A549 (cell line): Measurements from ENCODE around the gene RPS13. TPM values are rescaled to one million over a fixed set of nuclear protein-coding genes. Genes with fewer than 3 reads are reported as not detected.

ENCODE experiments used
- ATAC-seq, 2 experiments: fragments of 200-7000 bp in 1 of 2; fragments of >200 bp in 1 of 2; cut with Nextera tagmentation in 1 of 2; cut with Tn5 transposase in 1 of 2; 3 replicates each; pipeline versions ENCODE4 v1.8.0 to v1.9.1; 2018 to 2020; ENCODE audit warnings: mild to moderate bottlenecking in 1 of 2, moderate library complexity in 1 of 2
- CTCF ChIA-PET: fragments of 300-600 bp; sonication (Branson Sonifier 250); formaldehyde crosslinking; extraction: SDS; loops from one replicate; lab custom pipeline; 2021; ENCODE audit warnings: antibody characterized with exemption, inconsistent platforms; lab: Yijun Ruan, JAX
- POLR2A ChIA-PET: fragments of 350-600 bp; formaldehyde crosslinking; extraction: SDS; loops from one replicate; lab custom pipeline; 2021; ENCODE audit warnings: antibody characterized with exemption, inconsistent platforms; lab: Yijun Ruan, JAX
- DNase-seq, 2 experiments: peaks; one replicate each; pipeline versions ENCODE4 v3.0.0 to v3.0.0-alpha.2; 2011 to 2016; ENCODE audit warnings: low read depth in 1 of 2, low spot score in 1 of 2
- FAIRE-seq: peaks from 2 replicates; lab custom pipeline; 2011; peaks lifted over from hg19 to GRCh38; lab: Jason Lieb, UNC
- H3K27ac ChIP-seq, 2 experiments: fragments of >200 bp; sonication (Bioruptor Twin); formaldehyde crosslinking; 3 replicates each; pipeline ENCODE4 v1.5.1; 2016 to 2017
- H3K4me1 ChIP-seq: fragments of >200 bp; sonication (Bioruptor Twin); formaldehyde crosslinking; 3 replicates; pipeline ENCODE4 v1.6.1; 2016
- H3K4me2 ChIP-seq: fragments of >200 bp; sonication (Bioruptor Twin); formaldehyde crosslinking; 3 replicates; pipeline ENCODE4 v1.6.1; 2016
- H3K4me3 ChIP-seq: fragments of >200 bp; sonication (Bioruptor Twin); formaldehyde crosslinking; 3 replicates; pipeline ENCODE4 v1.5.1; 2016
- H3K9me3 ChIP-seq: fragments of >200 bp; sonication (Bioruptor Twin); formaldehyde crosslinking; 3 replicates; pipeline ENCODE4 v1.6.1; 2016
- BHLHE40 ChIP-seq: IDR thresholded peaks from 2 replicates; pipeline ENCODE4 v1.6.1; 2012; ENCODE audit warnings: low read depth, low read length, inconsistent platforms
- CEBPB ChIP-seq, 2 experiments: fragments of >200 bp in 1 of 2; sonication (Bioruptor Twin) in 1 of 2; formaldehyde crosslinking in 1 of 2; IDR thresholded peaks; 2 replicates each; pipeline ENCODE4 v1.6.1; 2012 to 2016
- CHD2 ChIP-seq: fragments of 150-350 bp; IDR thresholded peaks from 2 replicates; pipeline ENCODE4 v1.6.1; 2014; ENCODE audit warnings: low read length; ENCODE audit not compliant: partially characterized antibody
- CHD4 ChIP-seq: fragments of 200-600 bp; sonication (generic); IDR thresholded peaks from 2 replicates; pipeline ENCODE4 v1.6.1; 2016; ENCODE audit warnings: antibody characterized with exemption, mild to moderate bottlenecking, borderline replicate concordance
- ELK1 ChIP-seq: fragments of 150-350 bp; IDR thresholded peaks from 2 replicates; pipeline ENCODE4 v1.6.1; 2014; ENCODE audit warnings: low read depth, mild to moderate bottlenecking, low read length
- FOSL2 ChIP-seq, 2 experiments: fragments of 450-650 bp in 1 of 2; fragments of >200 bp in 1 of 2; sonication (Bioruptor Twin) in 1 of 2; formaldehyde crosslinking; IDR thresholded peaks; 2 replicates each; pipeline versions ENCODE4 v1.5.0 to v1.6.1; 2016 to 2020; ENCODE audit warnings: mild to moderate bottlenecking in 1 of 2, moderate library complexity in 1 of 2
- HEYL ChIP-seq: fragments of 250-450 bp; sonication (Bioruptor Pico); IDR thresholded peaks from 2 replicates; pipeline ENCODE4 v1.8.0; 2021; ENCODE audit warnings: mild to moderate bottlenecking, moderate library complexity
- HOXA7 ChIP-seq: fragments of 250-450 bp; sonication (Bioruptor Pico); IDR thresholded peaks from 2 replicates; pipeline ENCODE4 v1.5.0; 2020; ENCODE audit warnings: mild to moderate bottlenecking, moderate library complexity
- JUNB ChIP-seq: fragments of >200 bp; sonication (Bioruptor Twin); formaldehyde crosslinking; IDR thresholded peaks from 2 replicates; pipeline ENCODE4 v1.6.1; 2016
- KDM1A ChIP-seq: fragments of 200-600 bp; sonication (generic); IDR thresholded peaks from 2 replicates; pipeline ENCODE4 v1.6.1; 2016; ENCODE audit warnings: low read depth, mild to moderate bottlenecking
- KDM5A ChIP-seq: fragments of 200-600 bp; sonication (generic); IDR thresholded peaks from 2 replicates; pipeline ENCODE4 v1.6.1; 2016; ENCODE audit warnings: antibody characterized with exemption, mild to moderate bottlenecking
- MYC ChIP-seq: IDR thresholded peaks from 2 replicates; pipeline ENCODE4 v1.6.1; 2012; ENCODE audit warnings: mild to moderate bottlenecking, inconsistent platforms, low read length, improper control_type of control experiment, borderline replicate concordance
- NPAS2 ChIP-seq: fragments of 250-450 bp; sonication (Bioruptor Pico); IDR thresholded peaks from 2 replicates; pipeline ENCODE4 v1.8.0; 2022; ENCODE audit warnings: mild to moderate bottlenecking, moderate library complexity, borderline replicate concordance
- NR3C1 ChIP-seq: fragments of >200 bp; sonication (Bioruptor Twin); formaldehyde crosslinking; IDR thresholded peaks from 3 replicates; pipeline ENCODE4 v1.6.1; 2017
- PBX3 ChIP-seq: IDR thresholded peaks from 2 replicates; pipeline ENCODE4 v1.6.1; 2012
- POLR2A ChIP-seq: IDR thresholded peaks from 2 replicates; pipeline ENCODE4 v1.6.1; 2012; ENCODE audit warnings: mild to moderate bottlenecking, low read length
- RAD21 ChIP-seq, 2 experiments: fragments of >200 bp in 1 of 2; sonication (Bioruptor Twin) in 1 of 2; formaldehyde crosslinking in 1 of 2; IDR thresholded peaks in 1 of 2; conservative IDR thresholded peaks in 1 of 2; 2 replicates in 1 of 2; 3 replicates in 1 of 2; pipeline ENCODE4 v1.6.1; 2012 to 2018; ENCODE audit warnings: inconsistent platforms in 1 of 2
- RCOR1 ChIP-seq: fragments of 150-350 bp; IDR thresholded peaks from 2 replicates; pipeline ENCODE4 v1.6.1; 2014; ENCODE audit warnings: antibody characterized with exemption, low read length, low read depth
- RNF2 ChIP-seq: fragments of 200-600 bp; sonication (generic); IDR thresholded peaks from 2 replicates; pipeline ENCODE4 v1.6.1; 2016; ENCODE audit warnings: low read depth, mild to moderate bottlenecking, antibody characterized with exemption, moderate library complexity, borderline replicate concordance
- SREBF2 ChIP-seq: fragments of 450-650 bp; IDR thresholded peaks from 2 replicates; pipeline ENCODE4 v1.6.1; 2014; ENCODE audit warnings: mild to moderate bottlenecking, moderate library complexity
- ZC3H11A ChIP-seq: fragments of 450-650 bp; IDR thresholded peaks from 2 replicates; pipeline ENCODE4 v1.6.1; 2014; ENCODE audit warnings: antibody characterized with exemption, mild to moderate bottlenecking
- WGBS: methylation state at CpG from one replicate; pipeline ENCODE4 v1.1.6; 2017; ENCODE audit errors: missing lambda C conversion rate; 5-methylcytosine and 5-hydroxymethylcytosine counted together
- polyA minus RNA-seq: library from RNA; depleted of rRNA, polyadenylated mRNA; stranded (reverse); fragments of >200 nt; gene quantifications from 2 replicates; pipeline ENCODE4 v1.2.3, GENCODE V29; 2011; rRNA and poly(A)+ RNA removed
- polyA plus RNA-seq, 4 experiments: library from polyadenylated mRNA; depleted of rRNA in 3 of 4; stranded (reverse); fragments of >200 nt; fragmentation: RNase III in 1 of 4; extraction: RNeasy Plus Mini Kit Qiagen cat#74134 plus additional on column Dnase treatment in 1 of 4; gene quantifications; 2 replicates in 3 of 4; 3 replicates in 1 of 4; pipeline ENCODE4 v1.2.3, GENCODE V29; 2011 to 2017
- TF ChIP-seq, protein P1 (sequence below): fragments of 200-600 bp; sonication (generic); IDR thresholded peaks from 2 replicates; pipeline ENCODE4 v1.6.1; 2016; ENCODE audit warnings: antibody characterized with exemption, mild to moderate bottlenecking, moderate library complexity
- TF ChIP-seq, protein P2 (sequence below): fragments of 250-450 bp; sonication (Bioruptor Pico); IDR thresholded peaks from 2 replicates; pipeline ENCODE4 v1.5.0; 2021; ENCODE audit warnings: mild to moderate bottlenecking, moderate library complexity, borderline replicate concordance
- TF ChIP-seq, protein P3 (sequence below): fragments of >200 bp; sonication (Bioruptor Twin); formaldehyde crosslinking; IDR thresholded peaks from 3 replicates; pipeline ENCODE4 v1.5.1; 2016
- TF ChIP-seq, protein P4 (sequence below): fragments of 250-450 bp; sonication (Bioruptor Pico); IDR thresholded peaks from 2 replicates; pipeline ENCODE4 v1.5.0; 2020; ENCODE audit warnings: low read depth, mild to moderate bottlenecking, moderate library complexity
- TF ChIP-seq, protein P5 (sequence below): IDR thresholded peaks from 2 replicates; pipeline ENCODE4 v1.6.1; 2012

Gene RPS13
- polyA plus RNA-seq (2011; rRNA removed) (943 and 1,343 TPM in 2 replicates), polyA plus RNA-seq (2017; fragmentation: RNase III; extraction: RNeasy Plus Mini Kit Qiagen cat#74134 plus additional on column Dnase treatment) (2,084 to 2,209 TPM (median 2,182 TPM) in 3 replicates), polyA minus RNA-seq (474 and 636 TPM in 2 replicates)
- 759 and 944 TPM in 2 replicates for polyA plus RNA-seq (2012; cell fraction: cytosol; rRNA removed)
- polyA plus RNA-seq (2012; cell fraction: nucleus; rRNA removed), result 318 and 521 TPM in 2 replicates

GRCh38 chr11:17077520-17078401, at the start of gene RPS13:
Gene RPS13 (minus strand): TSS chr11:17077667. CDS start chr11:17077641, 26 bp downstream.
- POLR2A ChIA-PET, result interaction anchor here (0.6 to 3.5 kb wide), 25 partner anchors 9 to 1619 kb away, joined by 3 to 37 read pairs (median 4); partner anchors contain the start of genes PIK3C2A and PLEKHA7
- TF ChIP-seq, protein P1, sequence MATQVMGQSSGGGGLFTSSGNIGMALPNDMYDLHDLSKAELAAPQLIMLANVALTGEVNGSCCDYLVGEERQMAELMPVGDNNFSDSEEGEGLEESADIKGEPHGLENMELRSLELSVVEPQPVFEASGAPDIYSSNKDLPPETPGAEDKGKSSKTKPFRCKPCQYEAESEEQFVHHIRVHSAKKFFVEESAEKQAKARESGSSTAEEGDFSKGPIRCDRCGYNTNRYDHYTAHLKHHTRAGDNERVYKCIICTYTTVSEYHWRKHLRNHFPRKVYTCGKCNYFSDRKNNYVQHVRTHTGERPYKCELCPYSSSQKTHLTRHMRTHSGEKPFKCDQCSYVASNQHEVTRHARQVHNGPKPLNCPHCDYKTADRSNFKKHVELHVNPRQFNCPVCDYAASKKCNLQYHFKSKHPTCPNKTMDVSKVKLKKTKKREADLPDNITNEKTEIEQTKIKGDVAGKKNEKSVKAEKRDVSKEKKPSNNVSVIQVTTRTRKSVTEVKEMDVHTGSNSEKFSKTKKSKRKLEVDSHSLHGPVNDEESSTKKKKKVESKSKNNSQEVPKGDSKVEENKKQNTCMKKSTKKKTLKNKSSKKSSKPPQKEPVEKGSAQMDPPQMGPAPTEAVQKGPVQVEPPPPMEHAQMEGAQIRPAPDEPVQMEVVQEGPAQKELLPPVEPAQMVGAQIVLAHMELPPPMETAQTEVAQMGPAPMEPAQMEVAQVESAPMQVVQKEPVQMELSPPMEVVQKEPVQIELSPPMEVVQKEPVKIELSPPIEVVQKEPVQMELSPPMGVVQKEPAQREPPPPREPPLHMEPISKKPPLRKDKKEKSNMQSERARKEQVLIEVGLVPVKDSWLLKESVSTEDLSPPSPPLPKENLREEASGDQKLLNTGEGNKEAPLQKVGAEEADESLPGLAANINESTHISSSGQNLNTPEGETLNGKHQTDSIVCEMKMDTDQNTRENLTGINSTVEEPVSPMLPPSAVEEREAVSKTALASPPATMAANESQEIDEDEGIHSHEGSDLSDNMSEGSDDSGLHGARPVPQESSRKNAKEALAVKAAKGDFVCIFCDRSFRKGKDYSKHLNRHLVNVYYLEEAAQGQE, result no peak
- TF ChIP-seq CHD2, result no peak
- no peak for TF ChIP-seq KDM5A
- TF ChIP-seq POLR2A, result peak; percentile 94
- TF ChIP-seq RCOR1, result no peak
- no peak for TF ChIP-seq NR3C1
- no peak for TF ChIP-seq NPAS2 (CRISPR knock-in tag)
- no peak for TF ChIP-seq KDM1A
- no peak for TF ChIP-seq BHLHE40
- TF ChIP-seq PBX3, result no peak
- TF ChIP-seq, protein P2, sequence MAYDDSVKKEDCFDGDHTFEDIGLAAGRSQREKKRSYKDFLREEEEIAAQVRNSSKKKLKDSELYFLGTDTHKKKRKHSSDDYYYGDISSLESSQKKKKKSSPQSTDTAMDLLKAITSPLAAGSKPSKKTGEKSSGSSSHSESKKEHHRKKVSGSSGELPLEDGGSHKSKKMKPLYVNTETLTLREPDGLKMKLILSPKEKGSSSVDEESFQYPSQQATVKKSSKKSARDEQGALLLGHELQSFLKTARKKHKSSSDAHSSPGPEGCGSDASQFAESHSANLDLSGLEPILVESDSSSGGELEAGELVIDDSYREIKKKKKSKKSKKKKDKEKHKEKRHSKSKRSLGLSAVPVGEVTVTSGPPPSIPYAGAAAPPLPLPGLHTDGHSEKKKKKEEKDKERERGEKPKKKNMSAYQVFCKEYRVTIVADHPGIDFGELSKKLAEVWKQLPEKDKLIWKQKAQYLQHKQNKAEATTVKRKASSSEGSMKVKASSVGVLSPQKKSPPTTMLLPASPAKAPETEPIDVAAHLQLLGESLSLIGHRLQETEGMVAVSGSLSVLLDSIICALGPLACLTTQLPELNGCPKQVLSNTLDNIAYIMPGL (CRISPR knock-in tag), result no peak
- no peak for TF ChIP-seq RNF2
- TF ChIP-seq CHD4, result no peak
- TF ChIP-seq MYC, result peak; percentile 70; the same call in 1 of the 2 replicates
- TF ChIP-seq FOSL2 (IDR thresholded peaks at IDR 0.05), result no peak
- no peak; the same call in 1 of the 2 replicates for TF ChIP-seq FOSL2 (CRISPR knock-in tag; IDR thresholded peaks at IDR 0.05)
- no peak for TF ChIP-seq HOXA7 (CRISPR knock-in tag)
- TF ChIP-seq, protein P3, sequence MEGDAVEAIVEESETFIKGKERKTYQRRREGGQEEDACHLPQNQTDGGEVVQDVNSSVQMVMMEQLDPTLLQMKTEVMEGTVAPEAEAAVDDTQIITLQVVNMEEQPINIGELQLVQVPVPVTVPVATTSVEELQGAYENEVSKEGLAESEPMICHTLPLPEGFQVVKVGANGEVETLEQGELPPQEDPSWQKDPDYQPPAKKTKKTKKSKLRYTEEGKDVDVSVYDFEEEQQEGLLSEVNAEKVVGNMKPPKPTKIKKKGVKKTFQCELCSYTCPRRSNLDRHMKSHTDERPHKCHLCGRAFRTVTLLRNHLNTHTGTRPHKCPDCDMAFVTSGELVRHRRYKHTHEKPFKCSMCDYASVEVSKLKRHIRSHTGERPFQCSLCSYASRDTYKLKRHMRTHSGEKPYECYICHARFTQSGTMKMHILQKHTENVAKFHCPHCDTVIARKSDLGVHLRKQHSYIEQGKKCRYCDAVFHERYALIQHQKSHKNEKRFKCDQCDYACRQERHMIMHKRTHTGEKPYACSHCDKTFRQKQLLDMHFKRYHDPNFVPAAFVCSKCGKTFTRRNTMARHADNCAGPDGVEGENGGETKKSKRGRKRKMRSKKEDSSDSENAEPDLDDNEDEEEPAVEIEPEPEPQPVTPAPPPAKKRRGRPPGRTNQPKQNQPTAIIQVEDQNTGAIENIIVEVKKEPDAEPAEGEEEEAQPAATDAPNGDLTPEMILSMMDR, result no peak
- no peak for TF ChIP-seq JUNB
- no peak for TF ChIP-seq ELK1
- TF ChIP-seq ZC3H11A, result no peak
- TF ChIP-seq, protein P4, sequence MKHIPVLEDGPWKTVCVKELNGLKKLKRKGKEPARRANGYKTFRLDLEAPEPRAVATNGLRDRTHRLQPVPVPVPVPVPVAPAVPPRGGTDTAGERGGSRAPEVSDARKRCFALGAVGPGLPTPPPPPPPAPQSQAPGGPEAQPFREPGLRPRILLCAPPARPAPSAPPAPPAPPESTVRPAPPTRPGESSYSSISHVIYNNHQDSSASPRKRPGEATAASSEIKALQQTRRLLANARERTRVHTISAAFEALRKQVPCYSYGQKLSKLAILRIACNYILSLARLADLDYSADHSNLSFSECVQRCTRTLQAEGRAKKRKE, result peak; percentile 83; the same call in 1 of the 2 replicates
- TF ChIP-seq HEYL (CRISPR knock-in tag), result peak; percentile 68; the same call in 1 of the 2 replicates
- TF ChIP-seq CEBPB (IDR thresholded peaks at IDR 0.05), result no peak
- TF ChIP-seq SREBF2, result no peak
- no peak for TF ChIP-seq RAD21 (conservative IDR thresholded peaks at IDR 0.05 in 1 of 2, IDR thresholded peaks at IDR 0.05 in 1 of 2)
- TF ChIP-seq, protein P5, sequence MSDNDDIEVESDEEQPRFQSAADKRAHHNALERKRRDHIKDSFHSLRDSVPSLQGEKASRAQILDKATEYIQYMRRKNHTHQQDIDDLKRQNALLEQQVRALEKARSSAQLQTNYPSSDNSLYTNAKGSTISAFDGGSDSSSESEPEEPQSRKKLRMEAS, result peak; percentile 99

More at GRCh38 chr11:17077520-17078401, at the start of gene RPS13:
- Histone ChIP-seq H3K4me2 (peak within 1 kb of the TSS; percentile 94), H3K27ac (peak within 1 kb of the TSS; percentile 96 to 99), H3K9me3 (no peaks in the 10 kb centered on the region), H3K4me3 (peak within 1 kb of the TSS; percentile 95), H3K4me1 (peaks cover 26% of the 10 kb centered on the region)
- peak; percentile 98 to 99 for DNase-seq
- 3% methylated on average over 48 of the region's 55 CpGs for whole genome bisulfite sequencing
- peak; percentile 94 to 96 for ATAC-seq
- CTCF ChIA-PET, result interaction anchor here (0.7 to 3.5 kb wide), 7 partner anchors 12 to 1399 kb away, joined by 3 to 23 read pairs (median 5); no protein-coding TSS in a partner anchor
- FAIRE-seq, result peak; percentile 67
